Large intestine (tissue), 3 donors: ENCODE results near the gene COL3A1. TPM values are rescaled to one million over a fixed set of nuclear protein-coding genes. Genes with fewer than 3 reads are reported as not detected.

ENCODE experiments used
- DNase-seq, 2 donors: peaks; one replicate each; pipeline versions ENCODE4 v3.0.0 to v3.0.0-alpha.2; 2013
- H3K27ac ChIP-seq: one replicate; pipeline ENCODE4 v1.5.1; 2013; ENCODE audit warnings: low read length
- H3K27me3 ChIP-seq: 2 replicates; pipeline ENCODE4 v1.6.1; 2013; ENCODE audit warnings: low read length; ENCODE audit not compliant: control insufficient read depth, insufficient read depth
- H3K36me3 ChIP-seq: 2 replicates; pipeline ENCODE4 v1.6.1; 2013; ENCODE audit warnings: low read length; ENCODE audit not compliant: control insufficient read depth, insufficient read depth
- H3K4me1 ChIP-seq: one replicate; pipeline ENCODE4 v1.6.1; 2013; ENCODE audit warnings: low read length; ENCODE audit not compliant: control insufficient read depth, insufficient read depth
- H3K4me3 ChIP-seq: one replicate; pipeline ENCODE4 v1.5.1; 2013; ENCODE audit warnings: low read length
- H3K9me3 ChIP-seq: one replicate; pipeline ENCODE4 v1.6.1; 2013; ENCODE audit warnings: mild to moderate bottlenecking, low read depth, low read length, moderate library complexity; ENCODE audit not compliant: control insufficient read depth
- WGBS: methylation state at CpG from one replicate; pipeline ENCODE4 v1.1.5; 2013; ENCODE audit warnings: low lambda C conversion rate; ENCODE audit not compliant: insufficient coverage; 5-methylcytosine and 5-hydroxymethylcytosine counted together
- polyA plus RNA-seq: library from polyadenylated mRNA; unstranded; fragments of 120-200 nt; gene quantifications from one replicate; pipeline ENCODE4 v1.2.1, GENCODE V29; 2013

The COL3A1 gene
- polyA plus RNA-seq, 1 donor = 1,077 TPM

- Histone ChIP-seq H3K4me3 (no peak overlapping the region), H3K36me3 (peaks cover 11% of the 10 kb centered on the region), H3K27ac (no peak overlapping the region), H3K27me3 (no peaks in the 10 kb centered on the region), H3K4me1 (no peaks in the 10 kb centered on the region), H3K9me3 (no peaks in the 10 kb centered on the region)
- no peak for DNase-seq
- 100% methylated on average over 3 of the region's 4 CpGs for WGBS
These were observed 73.2 kb downstream of the COL3A1 start for GRCh38 chr2:189047171-189047888.

- Histone ChIP-seq H3K4me3 (no peak overlapping the region), H3K36me3 (peaks cover 8% of the 10 kb centered on the region)
- 91% methylated on average over 1 of the region's 3 CpGs for WGBS
These were observed 74.0 kb downstream of the COL3A1 start for GRCh38 chr2:189048189-189048588.

DNA sequence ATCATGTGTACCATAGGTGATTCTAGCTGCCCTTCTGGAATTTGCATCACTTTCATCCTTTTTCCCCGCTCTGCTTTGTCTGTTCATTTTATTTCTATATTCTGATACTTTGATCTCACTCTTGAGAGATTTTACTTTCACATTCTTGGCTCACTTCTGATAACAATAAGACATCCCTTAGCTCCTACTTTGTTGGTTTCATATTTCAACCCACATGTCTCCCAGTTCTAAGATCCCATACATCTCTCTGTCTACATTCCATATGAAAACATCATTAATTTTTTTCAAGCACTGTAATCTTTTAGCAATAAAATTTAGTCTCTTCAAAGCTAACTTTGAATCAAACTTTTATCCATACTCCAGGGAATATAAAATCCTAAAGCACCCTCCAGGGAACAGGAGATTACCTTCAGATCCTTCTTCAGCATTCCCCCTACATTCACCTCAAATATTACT lies 75.6 kb downstream of the COL3A1 start:
- H3K27ac ChIP-seq = no peak overlapping the region
- no peak for DNase-seq
- H3K4me1 ChIP-seq = no peaks in the 10 kb centered on the region
- no peak overlapping the region for H3K4me3 ChIP-seq
- H3K36me3 ChIP-seq = peaks cover 10% of the 10 kb centered on the region
- 83% methylated on average over 1 of the region's 1 CpG for WGBS
- H3K9me3 ChIP-seq = no peaks in the 10 kb centered on the region
- H3K27me3 ChIP-seq = no peaks in the 10 kb centered on the region

More at GRCh38 chr2:189048189-189048588, 74.0 kb downstream of the COL3A1 start:
- Histone ChIP-seq H3K27ac (no peak overlapping the region), H3K4me1 (no peaks in the 10 kb centered on the region), H3K27me3 (no peaks in the 10 kb centered on the region), H3K9me3 (no peaks in the 10 kb centered on the region)
- DNase-seq = no peak

- no peak for DNase-seq
- H3K4me3 ChIP-seq = no peak overlapping the region
- no peaks in the 10 kb centered on the region for H3K4me1 ChIP-seq
- 50% methylated on average over 2 of the region's 7 CpGs for WGBS
- H3K27ac ChIP-seq = no peak overlapping the region
- no peaks in the 10 kb centered on the region for H3K27me3 ChIP-seq
- H3K36me3 ChIP-seq = peaks cover 10% of the 10 kb centered on the region
- H3K9me3 ChIP-seq = no peaks in the 10 kb centered on the region
These were observed 76.1 kb downstream of the COL3A1 start for GRCh38 chr2:189050165-189050712.

DNA sequence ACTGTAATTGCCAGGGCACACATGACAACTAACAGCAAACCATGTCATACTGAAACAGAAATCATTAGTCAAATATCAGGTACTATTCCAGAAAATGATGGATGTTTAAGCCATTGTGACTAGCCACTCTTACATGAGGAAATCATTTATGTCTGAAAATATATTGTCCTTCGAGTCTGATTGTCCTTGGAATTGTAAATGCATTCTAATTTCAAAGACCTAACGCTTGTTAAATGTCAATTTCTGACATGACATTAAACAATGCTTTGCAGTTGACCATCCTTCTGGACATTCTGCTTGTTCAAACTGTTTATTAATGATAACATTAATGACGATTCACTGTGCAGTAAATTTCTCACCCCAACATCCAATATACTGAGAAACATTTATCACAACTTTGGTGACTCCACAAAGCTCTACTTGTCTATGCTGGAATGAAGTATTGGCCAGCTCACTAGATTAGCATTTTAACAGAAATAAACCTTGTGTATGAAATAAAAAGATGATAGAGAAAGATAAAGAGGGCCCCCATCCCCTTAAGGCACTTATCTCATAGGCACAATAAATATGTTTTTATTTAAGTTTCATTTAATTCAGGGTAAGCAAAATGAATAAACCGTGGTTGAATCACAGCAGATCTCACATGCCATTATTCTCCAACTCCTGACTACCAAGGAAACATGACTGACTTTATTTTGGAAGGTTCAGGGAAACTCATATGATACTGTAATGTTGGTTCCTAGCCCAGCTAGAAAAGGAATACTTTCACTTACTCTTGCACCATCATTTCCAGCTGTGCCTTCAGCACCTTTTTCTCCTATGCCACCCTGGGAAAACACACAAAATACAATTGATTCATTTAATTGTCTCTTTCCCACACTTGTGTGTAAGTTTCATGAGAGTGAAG lies 82.3 kb downstream of the COL3A1 start:
- H3K36me3 ChIP-seq = peaks cover 7% of the 10 kb centered on the region
- no peak for DNase-seq
- H3K4me1 ChIP-seq = no peaks in the 10 kb centered on the region
- H3K4me3 ChIP-seq = no peak overlapping the region
- no peaks in the 10 kb centered on the region for H3K27me3 ChIP-seq
- WGBS = 75% methylated on average over 2 of the region's 4 CpGs
- H3K9me3 ChIP-seq = no peaks in the 10 kb centered on the region
- no peak overlapping the region for H3K27ac ChIP-seq

DNA sequence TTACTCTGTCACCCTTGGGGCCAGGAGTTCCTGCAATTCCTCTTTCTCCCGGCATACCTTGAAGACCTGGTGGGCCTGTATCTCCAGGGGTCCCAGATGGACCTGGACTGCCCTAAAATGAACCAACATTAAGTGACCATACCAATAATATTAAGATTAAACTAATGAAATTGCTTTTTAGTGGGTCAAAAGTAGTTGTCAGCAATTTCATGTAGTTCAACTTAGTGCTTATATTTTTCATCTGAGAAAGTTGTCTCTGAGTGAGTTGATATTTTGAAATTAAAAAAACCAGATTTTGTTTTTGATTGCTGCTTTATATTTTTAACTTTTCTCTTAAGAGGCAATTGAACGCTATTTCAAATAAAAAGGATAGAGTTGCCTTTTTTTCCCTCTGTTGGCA lies 83.1 kb downstream of the COL3A1 start:
- Histone ChIP-seq H3K27ac (no peak overlapping the region), H3K36me3 (peaks cover 7% of the 10 kb centered on the region), H3K27me3 (no peaks in the 10 kb centered on the region), H3K9me3 (no peaks in the 10 kb centered on the region), H3K4me3 (no peak overlapping the region), H3K4me1 (no peaks in the 10 kb centered on the region)
- 100% methylated on average over 1 of the region's 2 CpGs for WGBS
- DNase-seq = no peak

DNA sequence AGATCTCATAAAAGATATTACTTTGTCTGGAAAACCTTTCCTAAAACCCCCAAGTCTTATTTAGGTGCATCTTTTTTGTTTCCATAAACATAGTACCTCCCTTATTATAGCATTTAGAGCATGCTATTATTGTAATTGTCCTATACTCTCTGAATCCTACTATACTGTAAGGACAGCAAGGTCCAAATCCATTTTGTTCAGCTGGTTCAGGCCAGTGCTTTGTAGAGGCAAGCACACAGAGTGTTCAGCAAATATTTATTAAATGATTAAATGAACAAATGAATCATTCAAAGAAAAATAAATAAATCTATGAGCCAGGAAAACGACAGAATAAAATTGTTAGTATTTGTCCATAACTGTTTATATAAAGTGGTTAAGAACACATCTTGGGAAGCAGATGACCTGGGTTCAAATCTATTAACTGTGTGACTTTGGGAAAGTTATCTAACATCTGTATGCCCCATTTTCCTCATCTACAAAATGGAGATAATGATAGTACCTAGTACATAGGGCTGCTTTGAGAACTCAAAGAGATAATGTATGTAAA lies 86.0 kb downstream of the COL3A1 start:
- Histone ChIP-seq H3K36me3 (peaks cover 13% of the 10 kb centered on the region), H3K27me3 (no peaks in the 10 kb centered on the region), H3K4me3 (no peak overlapping the region), H3K4me1 (no peaks in the 10 kb centered on the region), H3K27ac (no peak overlapping the region), H3K9me3 (no peaks in the 10 kb centered on the region)
- no CpG with 5 or more reads among the region's 1 CpG for WGBS
- no peak for DNase-seq

Other genes starting within 250 kb of the COL3A1 start
- 80.4 TPM for gene COL5A2, start 205.4 kb downstream of the COL3A1 start, polyA plus RNA-seq